ENCODE measurements around the gene TMEM59L.

TMEM59L gene

GRCh38 chr19:18639706-18640243, 27.1 kb downstream of the TMEM59L start:
- no peak for DNase-seq

DNA sequence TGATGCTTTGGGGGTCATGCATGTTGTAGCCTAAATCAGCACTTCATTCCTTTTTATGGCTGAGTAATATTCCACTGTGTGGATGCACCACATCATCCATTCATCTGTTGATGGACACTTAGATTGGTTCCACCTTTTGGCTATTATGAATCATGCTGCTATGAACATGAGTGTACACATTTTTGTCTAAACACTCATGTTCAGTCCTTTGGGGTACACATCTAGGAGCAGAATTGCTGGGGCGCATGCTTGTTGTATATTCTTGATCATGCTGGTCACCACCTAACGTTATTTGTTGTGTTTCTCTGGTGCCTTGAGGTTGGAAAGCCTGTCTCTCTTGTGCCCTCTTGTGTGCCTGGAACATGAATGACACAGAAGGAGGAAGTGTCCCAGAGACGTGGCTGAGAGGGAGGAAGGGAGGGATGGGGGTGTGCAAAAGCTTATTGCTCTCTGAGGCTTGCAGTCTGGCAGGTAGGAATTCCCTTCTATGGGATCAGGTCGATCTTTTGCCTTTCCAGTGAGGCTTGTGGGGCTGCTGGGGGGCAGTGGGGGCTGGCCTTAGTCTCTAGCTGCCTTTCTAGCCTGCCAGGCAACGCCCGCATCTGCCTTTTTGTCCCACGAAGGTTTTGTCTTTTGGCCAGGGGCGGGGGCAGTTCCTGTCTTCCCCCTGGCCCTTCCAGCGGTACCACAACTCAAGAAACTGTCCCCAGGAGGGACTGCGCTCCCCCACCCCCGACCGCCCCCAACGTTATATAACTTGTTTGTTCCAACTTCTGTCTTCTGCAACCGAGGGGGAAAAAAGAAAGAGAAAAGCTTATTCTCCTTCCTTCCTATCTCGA, 31.7 kb downstream of the TMEM59L start:
- peak; percentile 34 for DNase-seq

DNA sequence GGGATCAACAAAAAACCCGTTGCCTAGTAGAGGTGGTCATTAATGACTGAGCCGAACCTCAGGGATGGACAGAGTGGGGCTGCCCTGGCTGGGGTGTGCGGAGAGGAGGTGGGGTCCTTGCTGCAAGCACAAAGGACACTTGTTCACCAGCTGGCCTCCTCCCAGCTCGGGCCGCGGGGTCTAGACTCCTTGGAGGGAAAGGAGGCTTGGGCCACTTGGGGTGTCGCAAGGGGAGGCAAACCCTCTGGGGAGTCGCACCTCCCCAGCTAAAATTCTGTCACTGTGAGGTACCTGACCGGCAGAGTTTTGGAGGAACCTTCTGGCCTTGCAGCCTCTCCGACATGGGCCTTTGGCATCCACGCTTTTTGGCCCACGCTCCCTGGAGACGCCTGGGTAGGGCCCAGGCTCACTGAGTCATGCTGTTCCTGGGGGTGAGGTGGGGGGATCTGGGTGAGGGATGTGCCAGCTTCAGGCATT, 32.4 kb downstream of the TMEM59L start:
- no peak for DNase-seq

- DNase-seq: no peak
Measured at GRCh38 chr19:18646535-18647370, 34.1 kb downstream of the TMEM59L start.

- no peak for DNase-seq
Measured at GRCh38 chr19:18647371-18647767, 34.7 kb downstream of the TMEM59L start.

- DNase-seq: no peak
Measured at GRCh38 chr19:18647807-18648206, 35.1 kb downstream of the TMEM59L start.

DNA sequence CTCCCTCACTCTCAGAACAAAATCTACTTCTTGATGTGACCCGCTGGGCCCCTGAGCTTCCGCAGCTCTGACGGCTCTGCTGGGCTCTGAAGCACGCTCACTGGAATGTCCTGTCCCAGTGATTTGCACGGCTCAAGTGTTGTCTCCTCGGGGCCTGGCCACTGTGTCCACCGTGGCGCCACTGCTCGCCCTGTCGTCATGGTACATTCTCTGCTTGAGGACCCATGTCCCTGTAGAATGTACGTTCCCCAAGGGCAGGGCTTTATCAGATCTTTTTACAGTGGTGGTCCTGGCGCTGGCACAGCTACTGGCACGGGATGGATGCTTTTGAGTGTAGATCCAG, 36.3 kb downstream of the TMEM59L start:
- DNase-seq: no peak

- no peak for DNase-seq
Measured at GRCh38 chr19:18649371-18650020, 36.8 kb downstream of the TMEM59L start.

GRCh38 chr19:18650021-18650390, 37.3 kb downstream of the TMEM59L start:
- DNase-seq: no peak

DNA sequence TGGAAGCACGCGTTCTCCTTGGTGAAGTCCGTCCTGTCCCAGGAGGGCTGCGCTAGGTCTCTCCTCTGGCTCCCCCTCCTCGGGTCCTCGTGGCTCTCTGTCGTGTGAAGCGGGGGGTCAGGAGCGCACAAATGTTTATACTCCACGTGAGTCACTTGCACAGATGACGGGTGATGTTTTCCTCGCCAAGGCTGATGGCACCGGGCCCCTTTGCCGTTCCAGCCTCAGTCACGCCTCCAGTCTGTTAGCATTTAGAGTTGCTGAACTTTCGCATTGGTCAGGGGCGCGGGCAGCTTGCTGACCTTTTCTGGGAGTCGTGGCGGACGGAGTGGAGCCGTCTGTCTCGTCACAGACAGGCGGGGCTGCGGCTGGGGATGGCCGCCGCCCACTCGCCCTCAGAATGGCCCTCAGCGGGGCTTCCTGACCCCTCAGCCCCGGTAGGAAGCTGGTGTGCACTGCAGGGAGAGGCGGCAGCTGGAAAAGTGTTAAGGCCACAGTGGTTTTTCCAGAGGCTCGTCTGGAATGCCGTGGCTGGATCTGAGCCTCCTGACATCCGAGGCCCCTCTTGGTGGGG, 37.9 kb downstream of the TMEM59L start:
- no peak for DNase-seq

- DNase-seq: no peak
Measured at GRCh38 chr19:18651300-18651699, 38.6 kb downstream of the TMEM59L start.

DNA sequence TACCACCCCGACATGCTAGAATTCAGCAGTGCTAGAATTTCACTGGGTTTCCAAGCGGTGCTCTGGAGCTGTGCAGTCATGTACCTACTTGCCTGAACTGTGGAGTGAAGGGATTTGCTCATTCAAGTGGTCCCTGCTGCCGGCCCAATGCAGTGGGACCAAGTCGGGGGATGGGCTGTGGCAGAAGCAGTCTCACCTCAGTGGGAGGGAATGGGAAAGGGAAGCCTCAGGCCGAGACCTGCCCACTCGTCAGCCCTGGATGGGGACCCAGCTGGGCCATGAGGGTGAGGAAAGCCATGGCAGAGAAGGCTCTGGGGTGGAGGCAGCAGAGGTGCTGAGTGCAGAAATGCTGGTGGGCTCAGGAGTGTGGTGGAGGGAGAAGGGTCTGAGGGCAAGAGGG, 39.1 kb downstream of the TMEM59L start:
- DNase-seq: no peak

GRCh38 chr19:18653853-18654252, 41.2 kb downstream of the TMEM59L start:
- DNase-seq: no peak

DNA sequence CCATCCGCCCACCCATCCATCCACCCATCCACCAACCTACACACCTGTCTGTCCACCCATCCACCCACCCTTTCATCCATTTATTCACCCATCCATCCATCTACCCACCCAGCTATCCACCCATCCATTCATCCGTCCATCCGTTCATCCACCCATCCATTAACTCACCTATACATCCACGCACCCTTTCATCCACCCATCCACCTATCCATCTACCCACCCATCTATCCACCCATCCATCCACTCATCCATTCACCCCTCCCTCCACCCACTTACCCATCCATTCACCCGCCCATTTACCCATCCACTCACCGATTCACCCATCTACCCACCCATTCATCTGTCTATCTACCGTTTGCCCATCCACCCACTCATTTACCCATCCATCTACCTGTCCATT, 41.8 kb downstream of the TMEM59L start:
- no peak for DNase-seq

DNA sequence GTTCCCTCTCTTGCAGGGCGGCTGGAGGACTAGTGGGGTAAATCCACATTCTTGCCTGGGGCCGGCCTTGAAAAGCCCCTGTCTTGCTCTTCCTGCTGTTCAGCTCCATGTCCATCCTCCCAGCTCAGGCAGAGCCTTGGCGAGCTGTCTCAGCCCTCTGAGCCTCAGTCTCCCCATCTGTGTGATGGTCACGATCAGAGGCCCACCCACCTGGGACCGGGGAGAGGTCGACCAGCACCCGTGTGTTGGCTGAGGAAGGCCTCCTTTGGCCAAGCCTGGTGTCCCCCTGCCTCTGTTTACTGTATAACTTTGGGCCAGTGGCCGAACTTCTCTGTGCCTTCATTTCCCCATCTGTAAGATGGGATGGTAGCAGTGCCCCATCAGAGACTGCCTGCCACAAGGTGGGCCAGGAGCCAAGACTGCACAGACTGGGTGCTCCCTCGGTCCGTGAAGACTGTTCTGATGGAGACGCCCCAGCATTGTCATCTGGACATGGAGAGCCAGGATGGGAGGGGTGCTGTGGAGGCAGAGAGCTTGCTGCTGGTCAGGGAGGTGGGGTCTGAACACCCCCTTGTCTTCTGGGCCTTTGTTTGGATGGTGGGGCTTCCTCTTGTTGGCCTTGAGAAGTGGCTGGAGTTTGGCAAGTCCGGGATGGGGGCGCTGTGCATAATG, 42.6 kb downstream of the TMEM59L start:
- no peak for DNase-seq

DNA sequence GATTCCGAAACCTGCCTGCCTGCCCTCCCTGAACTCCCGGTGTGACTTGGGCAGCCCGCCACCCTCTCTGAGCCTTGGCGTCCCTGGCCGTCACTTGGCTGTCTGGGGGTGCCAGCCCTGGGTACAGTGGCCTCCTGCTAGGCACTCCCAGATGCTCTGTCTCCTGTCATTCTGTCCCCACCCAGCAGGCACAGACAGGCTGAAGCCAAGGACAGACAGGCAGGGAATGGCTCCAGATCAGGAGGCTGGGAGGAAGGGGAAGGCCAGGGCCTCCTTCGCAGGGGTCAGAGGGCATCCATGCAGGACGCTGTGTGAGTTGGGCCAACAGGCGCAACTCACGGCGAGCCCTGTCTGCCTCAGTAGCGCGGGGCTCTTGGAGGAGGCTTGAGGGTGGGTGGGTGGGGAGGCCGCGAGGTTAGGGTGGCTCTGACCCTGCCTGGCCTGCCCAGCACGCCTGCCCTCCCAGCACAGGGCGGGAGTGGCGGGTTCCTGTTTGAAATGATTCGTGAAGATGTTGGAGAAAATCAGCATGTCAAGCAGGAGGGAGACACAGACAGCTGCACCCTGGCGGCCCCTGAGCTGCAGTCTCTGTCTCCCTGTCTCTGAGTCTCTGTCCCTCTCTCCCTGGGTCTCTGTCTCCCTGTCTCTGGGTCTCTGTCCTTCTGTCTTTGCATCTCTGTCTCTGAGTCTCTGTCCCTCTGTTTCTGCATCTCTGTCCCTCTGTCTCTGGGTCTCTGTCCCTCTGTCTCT, 43.8 kb downstream of the TMEM59L start:
- no peak for DNase-seq

DNA sequence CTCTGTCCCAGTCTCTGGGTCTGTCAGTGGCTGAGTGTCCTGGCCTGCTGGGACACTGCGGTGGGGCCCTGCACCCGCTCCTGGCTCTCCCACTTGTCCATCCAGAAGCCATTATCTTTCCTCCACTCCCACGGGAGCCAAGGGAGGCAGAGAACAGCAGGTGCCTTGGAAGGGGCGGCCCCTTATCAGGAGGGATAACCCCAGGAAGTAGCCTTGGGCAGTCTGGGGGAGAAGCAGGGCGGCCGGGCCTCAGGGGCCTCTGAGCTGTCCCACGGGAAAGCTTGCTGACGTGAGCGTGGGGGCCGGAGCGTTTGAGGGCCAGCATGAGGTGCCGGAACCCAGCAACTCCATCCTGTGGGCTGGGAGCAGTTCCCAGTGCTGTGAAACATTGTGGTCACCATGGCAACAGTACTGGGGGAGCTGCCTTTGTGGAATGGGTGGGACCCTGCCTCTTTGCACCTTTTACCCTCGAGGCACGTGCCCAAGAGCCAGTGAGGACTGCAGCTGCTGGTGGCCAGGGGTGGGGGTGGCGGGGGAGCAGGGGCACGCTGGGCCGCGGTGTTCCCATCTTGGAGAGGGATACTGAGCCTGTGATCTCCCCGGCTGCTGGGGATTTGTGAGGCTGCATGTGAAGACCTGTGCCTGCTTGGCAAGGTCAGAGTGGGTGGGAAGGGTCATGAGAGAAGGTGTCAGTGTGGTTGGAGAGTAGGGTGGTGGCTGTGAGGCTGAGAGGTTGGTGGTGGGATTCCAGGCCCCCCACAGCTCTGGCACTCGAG, 45.1 kb downstream of the TMEM59L start:
- no peak for DNase-seq

DNA sequence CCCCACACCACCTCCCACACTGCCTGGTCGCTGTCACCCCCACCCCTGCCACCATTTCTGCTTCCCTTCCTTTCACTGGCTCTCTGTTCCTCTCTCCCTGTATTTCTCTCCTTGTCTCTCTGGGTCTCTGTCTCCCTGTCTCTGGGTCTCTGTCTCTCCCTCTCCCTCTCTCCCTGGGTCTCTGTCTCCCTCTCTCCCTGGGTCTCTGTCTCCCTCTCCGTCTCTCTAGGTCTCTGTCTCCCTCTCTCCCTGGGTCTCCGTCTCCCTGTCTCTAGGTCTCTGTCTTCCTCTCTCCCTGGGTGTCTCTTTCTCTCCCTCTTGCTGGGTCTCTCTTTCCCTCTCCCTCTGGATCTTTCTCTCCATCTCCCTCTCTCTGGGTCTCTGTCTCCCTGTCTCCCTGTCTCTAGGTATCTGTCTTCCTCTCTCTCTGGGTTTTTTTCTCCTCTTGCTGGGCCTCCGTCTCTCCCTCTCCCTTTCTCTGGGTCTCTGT, 45.7 kb downstream of the TMEM59L start:
- no peak for DNase-seq

- DNase-seq: peak; percentile 26
Measured at GRCh38 chr19:18659281-18660050, 46.8 kb downstream of the TMEM59L start.

All from CD4-positive, alpha-beta T cell treated with Interleukin-15 for 1 hour (primary cell).